ENCODE measurements around the gene VPS13D.

VPS13D gene

GRCh38 chr1:12229835-12230548 is at the start of gene VPS13D:
TSS of gene VPS13D (plus strand) at chr1:12230030. CDS start at chr1:12234267, 4,237 bp downstream.
- peak; percentile 70 for DNase-seq (ENCODE audit: low read depth, low spot score)

GRCh38 chr1:12180315-12180714 is 49.5 kb upstream of the VPS13D start:
- DNase-seq (ENCODE audit: low read depth, low spot score): no peak

GRCh38 chr1:12180903-12181302 is 48.9 kb upstream of the VPS13D start:
- DNase-seq (ENCODE audit: low read depth, low spot score): no peak

- no peak for DNase-seq (ENCODE audit: low read depth, low spot score)
Measured at GRCh38 chr1:12181568-12181967, 48.3 kb upstream of the VPS13D start.

- DNase-seq (ENCODE audit: low read depth, low spot score): no peak
Measured at GRCh38 chr1:12182410-12182984, 47.3 kb upstream of the VPS13D start.

GRCh38 chr1:12183095-12183794 is 46.6 kb upstream of the VPS13D start:
- no peak for DNase-seq (ENCODE audit: low read depth, low spot score)

- no peak for DNase-seq (ENCODE audit: low read depth, low spot score)
Measured at GRCh38 chr1:12184008-12184681, 45.7 kb upstream of the VPS13D start.

GRCh38 chr1:12185036-12185917 is 44.6 kb upstream of the VPS13D start:
- DNase-seq (ENCODE audit: low read depth, low spot score): no peak

- DNase-seq (ENCODE audit: low read depth, low spot score): no peak
Measured at GRCh38 chr1:12185918-12186678, 43.7 kb upstream of the VPS13D start.

- DNase-seq (ENCODE audit: low read depth, low spot score): no peak
Measured at GRCh38 chr1:12186679-12186985, 43.2 kb upstream of the VPS13D start.

- no peak for DNase-seq (ENCODE audit: low read depth, low spot score)
Measured at GRCh38 chr1:12188115-12188514, 41.7 kb upstream of the VPS13D start.

GRCh38 chr1:12188657-12189327 is 41.0 kb upstream of the VPS13D start:
- no peak for DNase-seq (ENCODE audit: low read depth, low spot score)

GRCh38 chr1:12189328-12189682 is 40.5 kb upstream of the VPS13D start:
- DNase-seq (ENCODE audit: low read depth, low spot score): no peak

- DNase-seq (ENCODE audit: low read depth, low spot score): no peak
Measured at GRCh38 chr1:12191242-12192032, 38.4 kb upstream of the VPS13D start.

- no peak for DNase-seq (ENCODE audit: low read depth, low spot score)
Measured at GRCh38 chr1:12194666-12195216, 35.1 kb upstream of the VPS13D start.

- no peak for DNase-seq (ENCODE audit: low read depth, low spot score)
Measured at GRCh38 chr1:12195416-12195815, 34.4 kb upstream of the VPS13D start.

GRCh38 chr1:12196641-12197482 is 33.0 kb upstream of the VPS13D start:
- no peak for DNase-seq (ENCODE audit: low read depth, low spot score)

- DNase-seq (ENCODE audit: low read depth, low spot score): no peak
Measured at GRCh38 chr1:12197483-12197880, 32.3 kb upstream of the VPS13D start.
